NCI-H146 treated with DMSO at 0.1 percent for 48 hours (cell line): ENCODE data around the gene CYFIP1.

Experiments
- DNase-seq: peaks from one replicate; lab custom pipeline; 2025; ENCODE audit not compliant: unreplicated experiment; lab: John Stamatoyannopoulos, UW

Gene CYFIP1

DNA sequence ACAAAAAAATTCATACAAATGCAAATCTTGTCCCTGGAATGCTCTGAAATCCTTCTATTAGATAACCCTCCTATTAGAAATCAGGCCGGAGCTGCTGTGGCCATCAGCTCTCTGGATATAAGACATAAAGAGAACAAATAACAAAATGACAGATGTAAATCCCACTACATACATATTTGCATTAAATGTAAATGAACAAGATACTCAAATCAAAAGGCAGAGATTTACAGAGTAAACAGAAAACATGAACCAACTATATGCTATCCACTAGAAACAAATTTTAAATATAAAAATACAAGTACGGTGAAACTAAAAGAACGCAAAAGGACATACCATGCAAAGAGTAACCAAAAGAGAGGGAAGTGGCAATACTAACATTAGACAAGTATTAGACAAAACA lies 10.7 kb downstream of the CYFIP1 start:
- no peak for DNase-seq

DNA sequence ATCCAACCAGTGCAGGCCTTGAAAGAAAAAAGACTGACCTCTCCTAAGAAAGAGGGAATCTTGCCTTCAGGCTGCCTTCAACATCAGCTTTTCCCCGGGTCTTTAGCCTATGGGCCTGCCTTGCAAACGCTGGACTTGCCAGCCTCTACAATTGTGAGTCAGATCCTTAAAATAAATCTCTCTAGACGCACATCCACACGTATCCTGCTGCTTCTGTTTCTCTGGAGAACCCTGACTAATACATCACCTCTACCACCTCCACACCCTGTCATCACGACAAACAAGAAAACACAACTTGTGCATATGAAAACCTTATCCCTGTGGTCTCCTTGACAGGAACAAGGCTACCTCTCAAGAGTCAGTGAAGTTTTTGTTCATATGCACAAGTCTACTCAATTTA lies 11.8 kb downstream of the CYFIP1 start:
- no peak for DNase-seq

DNA sequence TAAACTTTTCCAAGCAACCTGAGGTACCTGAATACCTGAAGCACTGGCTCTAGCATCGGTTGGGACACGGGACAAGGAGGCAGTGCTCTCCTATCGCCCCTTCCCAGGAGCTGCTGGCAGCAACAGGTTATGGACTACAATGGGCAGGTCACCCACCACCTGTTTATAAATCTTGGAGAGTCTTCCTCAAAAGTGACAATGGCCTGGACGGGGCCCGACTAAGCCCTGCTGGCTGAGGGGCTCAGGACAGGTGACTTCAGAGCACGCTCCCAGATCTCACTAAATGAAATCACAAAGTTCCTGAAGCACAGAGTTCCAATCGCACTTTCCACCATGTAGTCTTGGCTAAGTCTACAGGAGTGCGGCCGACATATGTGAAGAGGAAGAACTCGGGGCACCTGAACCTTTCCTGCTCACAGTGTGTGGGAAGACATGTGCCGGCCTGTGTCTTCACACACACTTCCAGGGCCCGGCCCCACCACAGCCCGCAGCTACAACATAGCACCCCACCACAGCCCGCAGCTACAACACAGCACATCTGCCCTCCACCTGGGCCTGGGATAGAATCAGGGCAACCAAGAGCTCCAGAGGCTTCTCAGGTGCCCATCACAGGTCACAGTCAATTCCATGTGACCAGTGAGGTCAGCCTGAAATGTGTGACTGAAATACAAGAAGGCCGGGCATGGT lies 12.9 kb downstream of the CYFIP1 start:
- no peak for DNase-seq

DNA sequence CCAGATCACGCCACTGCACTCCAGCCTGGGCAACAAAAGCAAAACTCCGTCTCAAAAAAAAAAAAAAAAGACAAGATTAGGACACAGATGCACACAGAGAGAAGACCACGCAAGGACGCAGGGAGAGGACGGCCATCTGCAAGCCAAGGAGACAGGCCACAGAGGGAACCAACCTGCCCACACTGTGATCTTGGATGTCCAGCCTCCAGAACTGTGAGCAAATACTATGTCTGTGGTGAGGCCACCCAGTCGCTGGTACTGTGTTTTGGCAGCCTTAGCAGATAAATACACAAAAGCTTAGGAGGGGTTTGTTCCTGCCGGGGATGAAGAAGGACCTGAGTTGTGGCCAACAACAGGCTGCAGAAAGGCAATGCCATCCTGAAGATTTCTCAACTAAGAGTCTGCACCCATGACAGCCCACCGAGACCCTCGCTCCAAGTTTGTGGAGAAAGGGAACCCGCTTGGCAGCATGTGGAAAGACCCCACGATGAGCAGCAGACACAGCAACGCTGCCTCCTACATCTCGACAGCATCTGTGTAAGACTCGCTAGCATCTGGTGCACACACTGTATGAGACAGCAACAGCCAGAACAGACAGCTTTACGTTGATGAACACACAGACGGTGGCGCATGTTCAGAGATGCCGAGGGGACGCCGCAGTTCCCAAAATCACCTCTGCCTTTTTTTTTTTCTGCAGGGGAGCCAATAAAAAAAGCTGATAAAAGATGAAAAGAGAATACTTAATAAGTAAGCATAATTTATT lies 13.7 kb downstream of the CYFIP1 start:
- no peak for DNase-seq

DNA sequence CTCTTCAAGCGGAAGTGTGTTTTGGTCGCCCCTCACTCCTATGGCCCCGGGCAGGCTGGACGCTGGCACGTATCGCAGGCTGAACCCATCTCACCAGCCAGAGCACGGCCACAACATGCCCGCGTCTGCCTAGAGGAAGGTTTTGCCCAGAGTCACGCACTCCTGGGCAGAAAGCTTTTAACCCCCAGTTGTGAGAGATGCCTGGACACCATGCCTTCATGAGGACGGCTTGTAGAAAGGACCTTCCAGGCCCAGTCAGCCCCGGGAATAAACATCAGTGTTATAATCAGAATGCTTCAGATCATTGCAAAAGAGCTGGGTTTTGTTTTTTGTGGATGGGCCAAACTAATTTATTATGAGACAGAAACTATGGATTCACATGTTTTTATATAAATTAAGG lies 16.5 kb downstream of the CYFIP1 start:
- no peak for DNase-seq

DNA sequence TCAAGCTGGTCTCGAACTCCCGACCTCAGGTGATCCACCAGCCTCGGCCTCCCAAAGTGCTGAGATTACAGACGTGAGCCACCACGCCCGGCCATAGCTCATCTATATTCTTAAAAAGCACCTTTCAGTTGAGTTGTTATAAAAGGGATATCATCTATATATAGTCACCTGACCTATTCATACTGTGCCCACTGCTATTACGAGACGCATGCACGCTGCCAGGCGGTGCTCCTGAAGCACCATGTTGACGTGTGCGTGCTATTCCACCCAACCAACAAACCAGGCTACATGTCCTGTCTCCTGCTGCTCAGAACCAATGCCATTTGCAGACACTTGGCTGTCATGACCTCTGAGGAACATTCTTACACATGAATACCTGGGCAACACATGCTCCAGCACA lies 17.6 kb downstream of the CYFIP1 start:
- DNase-seq: no peak

DNA sequence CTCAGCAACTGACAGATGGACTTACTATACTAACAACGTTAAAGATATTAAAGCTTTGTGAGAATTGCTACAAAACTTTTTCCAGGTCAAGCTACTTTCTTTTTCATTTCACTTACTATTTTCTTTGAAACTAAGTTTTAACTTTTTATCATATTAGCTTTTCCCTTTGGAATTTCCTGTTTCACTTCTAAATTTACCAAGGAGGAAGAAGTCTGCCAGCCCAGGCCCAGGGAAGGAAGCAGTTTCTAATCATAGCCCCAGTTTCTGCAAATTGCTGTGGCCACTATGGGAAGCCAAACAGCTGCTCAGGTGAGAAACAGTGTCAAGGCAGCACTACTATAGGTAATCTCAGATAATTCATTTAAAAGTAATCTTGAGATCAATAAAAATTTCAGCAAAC lies 18.4 kb downstream of the CYFIP1 start:
- no peak for DNase-seq

DNA sequence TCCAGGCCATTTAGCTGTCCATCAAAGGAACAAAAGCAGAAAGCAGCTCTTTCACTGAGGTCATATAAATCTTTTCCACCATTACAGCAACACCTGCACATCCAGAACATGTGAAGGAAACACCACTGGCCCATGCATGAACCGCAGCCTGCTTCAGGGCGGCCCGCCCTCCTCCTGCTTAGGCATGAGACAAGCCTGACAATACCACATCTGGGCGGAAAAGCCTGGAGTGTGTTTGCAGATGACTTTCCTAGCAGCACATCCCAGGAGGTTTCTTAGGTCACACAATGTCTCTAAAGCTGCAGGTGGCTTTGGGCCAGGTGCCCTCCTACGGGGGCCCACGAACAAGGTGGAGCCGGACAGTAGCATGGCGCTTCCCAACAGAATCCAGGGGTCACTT lies 19.6 kb downstream of the CYFIP1 start:
- DNase-seq: no peak

DNA sequence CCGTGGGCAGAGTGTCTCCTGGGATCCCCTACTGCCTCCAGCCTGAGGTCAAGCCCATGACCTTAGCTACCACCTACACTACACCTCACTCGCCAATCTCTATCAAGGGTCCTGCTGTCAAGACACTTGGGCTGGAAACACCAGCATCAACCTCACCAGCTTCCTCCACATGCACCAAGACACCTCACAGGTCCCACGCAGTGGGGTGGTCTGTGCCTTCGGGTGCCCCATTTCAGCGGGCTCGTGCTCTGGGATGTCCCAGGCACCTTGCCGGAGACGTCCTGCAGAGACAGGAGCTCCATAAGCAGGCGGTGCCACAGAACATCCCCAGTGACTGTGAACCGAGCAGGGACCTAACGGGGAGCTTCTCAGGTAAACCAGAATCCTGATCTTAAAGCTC lies 20.0 kb downstream of the CYFIP1 start:
- no peak for DNase-seq

DNA sequence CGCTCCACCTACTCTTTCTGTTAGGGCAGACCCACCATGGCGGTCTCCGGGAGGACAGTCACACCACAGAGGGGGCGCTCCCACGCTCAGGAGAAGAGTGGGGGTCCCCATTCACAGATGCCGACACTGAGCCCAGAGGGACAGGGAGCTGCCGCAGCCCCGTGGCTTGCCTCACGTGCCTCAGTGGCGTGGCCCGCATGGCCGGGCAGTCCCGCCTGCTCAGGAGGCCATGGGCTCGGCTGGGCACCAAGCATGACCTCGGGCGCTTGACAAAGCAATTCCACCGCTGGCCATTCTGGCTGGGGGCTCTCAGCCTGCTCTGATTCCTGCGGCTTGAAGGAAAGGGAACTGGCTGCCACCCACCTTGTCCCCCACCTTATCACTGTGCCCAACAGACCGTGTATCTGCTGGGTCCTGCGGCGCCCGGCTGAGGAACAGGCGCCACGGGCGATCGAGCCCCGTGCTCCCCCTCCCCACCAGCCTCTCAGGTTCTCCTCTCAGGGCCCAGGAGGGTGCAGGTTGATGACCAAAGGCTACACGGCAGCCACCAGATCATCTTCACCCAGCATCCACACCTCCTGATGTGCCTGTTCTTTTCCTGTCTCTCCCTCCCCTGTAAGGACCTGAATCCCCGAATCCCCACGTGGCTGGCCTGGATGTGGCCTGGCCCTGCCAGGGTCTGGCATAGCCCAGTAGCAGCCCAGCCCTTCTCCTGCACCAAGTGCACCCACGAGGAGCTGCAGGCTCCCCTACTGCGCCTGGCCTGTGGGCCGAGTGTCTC lies 20.7 kb downstream of the CYFIP1 start:
- DNase-seq: no peak

DNA sequence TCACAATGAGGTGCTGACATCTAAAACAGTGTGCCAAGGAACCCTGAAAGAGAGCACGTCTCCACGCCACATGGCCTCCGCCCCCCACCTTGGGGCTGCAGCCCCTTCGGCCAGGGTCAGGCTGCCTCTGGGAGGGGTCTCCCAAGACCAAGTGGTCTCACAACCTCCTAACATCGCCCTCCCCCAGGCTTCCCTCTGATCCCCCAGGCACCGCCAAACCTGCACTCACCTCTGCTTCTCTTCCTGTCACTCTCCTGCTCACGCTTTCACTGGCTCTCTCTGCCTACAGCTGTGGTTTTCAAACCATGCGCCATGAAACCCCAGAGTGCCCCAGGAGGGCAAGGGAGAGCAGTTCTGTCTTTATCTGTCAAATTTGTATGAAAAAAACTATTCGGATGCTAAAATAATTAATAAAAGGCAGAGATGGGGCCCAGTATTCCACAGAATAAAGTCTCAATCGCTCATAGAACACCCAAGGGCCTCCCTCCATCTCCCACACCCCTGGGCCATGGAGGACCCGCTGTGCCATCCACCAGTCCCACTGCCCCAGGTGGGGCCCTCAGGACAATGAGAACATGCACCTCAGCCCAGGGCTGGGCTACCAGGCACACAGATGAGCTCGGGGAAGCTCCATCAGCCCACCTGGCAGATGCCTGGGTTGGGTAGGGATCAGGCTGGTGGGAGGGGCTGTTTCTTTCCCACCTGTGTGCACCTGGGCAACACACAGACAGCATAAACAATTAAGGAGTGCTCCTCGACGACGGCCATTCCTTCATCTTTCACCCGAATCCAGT lies 21.5 kb downstream of the CYFIP1 start:
- DNase-seq: no peak

DNA sequence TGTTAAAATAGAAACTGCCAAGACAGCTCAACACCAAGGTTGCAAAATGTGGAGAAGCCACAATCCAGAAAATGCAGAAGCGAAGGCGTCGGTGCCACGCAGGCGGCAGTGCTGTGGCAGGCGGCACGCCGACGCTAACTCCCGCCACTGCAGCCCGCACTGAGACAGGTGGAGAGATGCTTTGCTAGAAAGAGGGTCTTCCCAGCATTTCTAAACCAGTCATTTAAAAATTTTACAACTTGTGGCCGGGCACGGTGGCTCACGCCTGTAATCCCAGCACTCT lies 23.2 kb downstream of the CYFIP1 start:
- no peak for DNase-seq

DNA sequence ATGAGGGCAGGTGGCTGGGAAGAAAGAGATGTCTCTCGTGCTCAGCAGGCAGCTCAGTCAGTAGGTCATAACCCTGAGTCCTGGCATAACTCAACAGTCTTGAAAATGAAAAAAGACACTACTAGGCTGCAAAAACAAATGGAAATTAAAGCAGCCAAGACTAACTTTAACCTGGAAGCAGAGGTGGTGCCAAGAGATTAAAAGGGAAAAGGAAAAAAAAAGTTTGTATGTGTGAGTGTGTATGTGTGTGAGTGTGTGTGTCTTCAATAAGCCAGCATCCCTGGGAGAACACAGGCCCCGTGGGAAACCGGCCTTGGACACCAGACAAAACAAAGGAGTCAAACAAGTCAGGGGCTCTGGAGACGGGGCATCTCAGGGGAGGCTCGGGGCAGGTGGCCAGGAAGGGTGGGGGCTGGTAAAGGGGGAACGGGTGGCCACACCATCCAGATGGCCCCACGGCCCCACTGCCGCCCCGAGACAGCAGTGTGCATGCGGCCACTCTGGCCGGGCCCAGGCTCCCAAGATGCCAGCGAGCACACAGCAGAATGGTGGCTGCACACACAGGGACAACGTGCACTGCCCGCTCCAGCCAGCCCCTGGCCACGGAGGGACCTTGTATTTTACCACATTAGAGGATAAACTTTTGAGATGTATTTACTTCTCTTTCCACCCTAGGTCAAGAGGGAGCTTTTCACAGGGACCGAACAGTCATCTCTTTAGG lies 23.8 kb downstream of the CYFIP1 start:
- no peak for DNase-seq

DNA sequence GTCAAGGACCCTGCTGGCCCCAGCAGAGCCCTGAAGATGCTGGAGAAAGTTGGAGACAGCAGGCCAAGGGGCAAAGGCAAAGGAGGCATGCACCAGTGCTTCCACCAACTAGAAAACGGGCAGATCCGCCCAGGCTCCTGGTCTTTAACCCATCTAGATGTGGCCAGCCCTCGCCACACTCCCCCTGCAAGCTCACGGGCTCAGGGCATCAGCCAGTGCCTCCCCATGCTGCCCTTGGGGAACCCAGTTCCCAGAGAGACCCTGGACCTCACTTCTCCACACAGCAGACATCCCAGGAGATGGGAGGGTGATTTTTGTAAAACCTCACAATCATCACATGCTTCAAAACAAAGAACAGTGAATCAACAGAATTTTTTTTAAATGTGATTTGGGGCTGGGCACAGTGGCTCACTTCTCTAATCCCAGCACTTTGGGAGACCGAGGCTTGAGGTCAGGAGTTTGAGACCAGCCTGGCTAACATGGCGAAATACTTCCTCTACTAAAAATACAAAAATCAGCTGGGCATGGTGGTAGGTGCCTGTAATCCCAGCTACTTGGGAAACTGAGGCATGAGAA lies 24.5 kb downstream of the CYFIP1 start:
- DNase-seq: no peak

DNA sequence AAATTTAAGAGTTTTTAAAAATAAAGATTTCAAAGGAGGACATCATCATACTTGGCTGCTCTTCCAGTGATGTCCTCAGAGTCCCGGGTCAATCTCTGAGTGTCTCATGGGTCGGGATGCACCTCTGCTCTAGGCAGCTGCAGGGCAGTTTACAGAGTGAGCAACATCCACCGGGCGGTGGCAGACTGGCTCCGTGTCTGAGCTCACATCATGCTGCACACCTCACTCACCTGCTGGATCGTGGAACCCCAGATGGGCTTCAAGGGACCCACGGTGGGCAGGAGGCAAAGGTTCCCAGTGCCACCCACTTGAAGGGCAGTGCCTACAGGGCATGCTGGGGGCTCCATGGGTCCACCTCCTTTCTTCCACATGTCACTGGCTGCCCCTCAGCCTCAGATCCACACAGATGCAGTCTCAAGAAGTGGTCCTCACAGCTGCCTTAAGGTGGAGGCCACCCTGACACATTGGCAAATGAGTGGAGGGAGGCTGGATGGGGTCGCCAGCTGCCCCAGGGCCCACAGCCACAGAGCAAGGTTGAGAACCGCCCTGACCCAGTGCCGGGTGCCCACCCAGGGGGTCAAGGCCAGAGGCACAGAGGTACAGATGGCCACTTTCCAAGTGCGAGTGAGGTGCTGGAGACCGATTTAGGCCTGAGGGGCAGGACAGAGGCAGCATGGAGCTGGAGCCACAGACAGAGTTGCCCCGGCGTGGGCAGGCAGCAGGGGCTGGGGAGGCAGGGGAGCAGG lies 25.2 kb downstream of the CYFIP1 start:
- DNase-seq: no peak

DNA sequence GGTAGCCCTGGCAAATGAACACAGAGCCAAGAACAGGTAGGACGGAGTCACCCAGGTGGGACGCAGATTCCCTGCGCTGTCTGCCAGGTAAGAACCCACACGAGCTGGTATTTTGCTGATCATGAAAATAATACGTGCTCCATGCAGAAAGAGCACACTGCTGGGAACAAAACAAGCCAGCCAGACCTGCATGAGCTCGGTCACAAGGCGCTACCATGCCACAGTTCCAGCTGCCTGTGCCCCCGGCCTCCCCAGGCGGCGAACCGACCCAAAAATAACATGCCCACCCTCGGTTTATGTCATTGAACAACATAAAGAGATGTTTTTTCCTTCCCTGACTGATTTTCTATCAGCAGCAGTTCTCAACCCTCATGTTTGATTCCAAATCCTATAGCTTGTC lies 25.8 kb downstream of the CYFIP1 start:
- DNase-seq: no peak

DNA sequence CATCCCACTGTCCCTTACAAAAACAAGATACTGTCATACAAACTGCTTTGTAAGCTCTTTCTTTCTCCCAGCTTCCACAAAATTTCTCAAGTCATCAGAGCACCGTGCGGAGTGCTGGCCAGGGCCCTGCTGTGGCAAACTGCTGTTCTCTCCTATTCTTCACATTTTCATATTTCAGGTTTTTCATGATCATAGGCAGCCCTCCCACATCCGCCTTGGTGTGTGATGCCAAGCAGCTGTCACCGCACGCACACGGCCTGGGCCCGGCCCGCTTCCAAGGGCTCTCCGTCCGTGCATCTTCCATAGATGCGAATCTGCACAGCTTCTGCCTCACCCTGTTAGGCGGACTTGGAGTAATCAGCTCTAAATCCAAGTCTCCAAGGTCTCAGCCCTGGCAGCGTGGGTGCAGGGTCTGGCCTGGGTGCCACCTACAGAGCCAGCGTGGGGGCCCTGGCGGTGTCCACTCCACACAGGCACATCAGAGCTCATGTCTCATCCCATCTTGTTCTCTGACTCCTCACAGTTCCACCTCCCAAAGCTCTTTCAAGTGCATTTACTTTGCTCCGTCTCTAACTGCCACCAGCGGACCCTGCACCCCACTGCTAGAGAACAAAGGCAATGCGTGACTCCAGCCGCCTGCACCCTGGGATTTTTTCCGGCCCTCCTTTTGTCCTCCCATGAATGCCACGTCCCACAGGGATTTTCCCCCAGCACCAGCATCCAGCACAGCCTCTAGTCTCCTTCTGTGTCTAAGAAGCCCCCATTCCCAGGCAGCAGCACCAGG lies 27.2 kb downstream of the CYFIP1 start:
- peak; percentile 55 for DNase-seq

DNA sequence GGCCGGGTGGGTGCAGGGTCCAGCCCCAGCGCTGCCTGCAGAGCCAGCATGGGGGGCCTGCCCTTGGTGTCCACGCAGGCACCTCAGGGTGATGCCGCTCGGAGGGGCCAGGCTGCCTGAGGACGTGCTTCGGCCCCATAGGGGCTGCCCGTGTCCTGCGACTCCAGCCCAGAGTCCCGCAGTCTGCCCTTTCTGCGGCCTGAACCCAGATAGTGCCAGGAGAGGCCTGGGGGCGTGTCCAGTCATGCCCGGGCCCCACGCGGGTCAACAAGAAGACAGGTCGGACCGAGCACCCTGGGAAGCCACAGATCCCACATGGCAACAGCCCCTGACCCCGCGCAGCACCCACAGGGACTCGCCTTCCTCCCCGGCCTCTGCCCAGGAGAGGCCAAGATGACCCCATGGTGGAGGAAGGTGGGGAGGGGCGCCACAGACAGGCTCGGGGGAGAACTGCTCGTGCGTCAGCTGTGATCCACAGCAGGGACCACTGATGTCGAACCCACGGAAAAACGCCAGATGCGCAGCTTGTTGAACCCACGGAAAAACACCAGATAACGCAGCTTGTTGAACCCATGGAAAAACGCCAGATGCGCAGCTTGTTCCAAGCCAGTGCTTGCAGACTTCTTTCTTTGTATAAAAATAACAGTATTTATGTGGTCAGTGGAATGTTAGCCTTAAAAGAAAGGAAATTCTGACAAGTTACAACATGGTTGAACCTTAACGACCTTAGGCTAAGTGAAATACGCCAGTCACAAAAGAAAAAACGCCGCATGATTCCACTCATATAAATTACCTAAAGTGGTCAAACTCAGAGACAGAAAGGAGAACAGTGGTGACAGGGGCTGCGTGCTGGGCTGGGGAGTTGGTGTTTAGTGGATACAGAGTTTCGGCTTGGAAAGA lies 28.5 kb downstream of the CYFIP1 start:
- DNase-seq: no peak
